Esophagus squamous epithelium (tissue), 5 donors: ENCODE results near the gene ARHGAP45. TPM values are rescaled to one million over a fixed set of nuclear protein-coding genes. Genes with fewer than 3 reads are reported as not detected.

ENCODE experiments used
- DNase-seq: peaks from one replicate; lab custom pipeline; 2025; lab: John Stamatoyannopoulos, UW
- H3K27ac ChIP-seq, 4 donors: fragments of 200-600 bp; sonication (generic); one replicate each; pipeline ENCODE4 v1.5.1; 2016 to 2019; ENCODE audit warnings: mild to moderate bottlenecking in 1 of 4
- H3K27me3 ChIP-seq, 4 donors: fragments of 200-600 bp; sonication (generic); 1 replicate in 3 of 4; 2 replicates in 1 of 4; pipeline versions ENCODE4 v1.5.1 to v1.6.0; 2017 to 2021; ENCODE audit warnings: antibody characterized with exemption in 1 of 4
- H3K36me3 ChIP-seq, 3 donors: fragments of 200-600 bp; sonication (generic); one replicate each; pipeline ENCODE4 v1.5.1; 2016 to 2019
- H3K4me1 ChIP-seq, 3 donors: fragments of 200-600 bp; sonication (generic); one replicate each; pipeline ENCODE4 v1.5.1; 2017 to 2019
- H3K4me3 ChIP-seq, 4 donors: fragments of 200-600 bp; sonication (generic); 1 replicate in 3 of 4; 2 replicates in 1 of 4; pipeline ENCODE4 v1.5.1; 2016 to 2019; ENCODE audit warnings: mild to moderate bottlenecking in 2 of 4, moderate library complexity in 1 of 4
- H3K9me3 ChIP-seq, 3 donors: fragments of 200-600 bp; sonication (generic); one replicate each; pipeline ENCODE4 v1.5.1; 2016 to 2019
- CTCF ChIP-seq, 6 experiments: fragments of 450-650 bp in 4 of 6; fragments of 200-600 bp in 2 of 6; sonication (generic) in 2 of 6; IDR thresholded peaks; one replicate each; pipeline ENCODE4 v1.5.1; 2016 to 2019; ENCODE audit warnings: antibody characterized with exemption in 6 of 6, mild to moderate bottlenecking in 4 of 6, moderate library complexity in 4 of 6
- POLR2A ChIP-seq, 4 donors: fragments of 450-650 bp; IDR thresholded peaks; one replicate each; pipeline ENCODE4 v1.6.1; 2017; ENCODE audit warnings: antibody characterized with exemption in 4 of 4, mild to moderate bottlenecking in 4 of 4, moderate library complexity in 3 of 4
- WGBS, 2 donors: methylation state at CpG; one replicate each; pipeline ENCODE4 v1.1.5; 2018; 5-methylcytosine and 5-hydroxymethylcytosine counted together
- intact Hi-C: fragments of 100-400 bp; cut with DNase I; formaldehyde crosslinking; loops from one replicate; pipeline ENCODE4 v1.15.0; 2022
- total RNA-seq, 4 donors: library from RNA; depleted of rRNA; stranded (reverse); fragments of >200 nt; gene quantifications; one replicate each; pipeline ENCODE4 v1.1.0, GENCODE V29; 2016
- donor health status: DM: yes; HTN: yes; CAD: no.

Gene ARHGAP45
- total RNA-seq, 4 donors from 2014 or later: 8.2 to 39.3 (median 12.5) TPM

- Histone ChIP-seq H3K27ac (peak overlapping the region; percentile 82 to 98 (median 92)), H3K4me1 (peaks cover 46 to 83% (median 69%) of the 10 kb centered on the region in 3 donors), H3K9me3 (peaks cover 0 to 5% (median 0%) of the 10 kb centered on the region in 3 donors), H3K27me3 (no peaks in the 10 kb centered on the region), H3K4me3 (no peak overlapping the region), H3K36me3 (peaks cover 0 to 14% (median 5%) of the 10 kb centered on the region in 3 donors)
- TF ChIP-seq POLR2A (IDR thresholded peaks at IDR 0.05): no peak
- intact Hi-C loops: no loop called here
- 63% methylated on average over 5 to 7 of the region's 7 CpGs for WGBS, 2 donors
- DNase-seq: no peak
Observed at GRCh38 chr19:1097810-1098176, 30.8 kb downstream of the ARHGAP45 start.

- Histone ChIP-seq H3K4me3 (no peak overlapping the region), H3K36me3 (peaks cover 0 to 7% (median 4%) of the 10 kb centered on the region in 3 donors), H3K9me3 (peaks cover 0 to 5% (median 0%) of the 10 kb centered on the region in 3 donors), H3K27ac (peak overlapping the region; percentile 82 to 98 (median 92)), H3K27me3 (no peaks in the 10 kb centered on the region), H3K4me1 (peaks cover 53 to 83% (median 70%) of the 10 kb centered on the region in 3 donors)
- 43 to 47% methylated on average over 14 of the region's 15 CpGs for WGBS, 2 donors
- TF ChIP-seq CTCF (IDR thresholded peaks at IDR 0.05): no peak
- no peak for TF ChIP-seq POLR2A (IDR thresholded peaks at IDR 0.05)
- no peak for DNase-seq
- intact Hi-C loops: no loop called here
Observed at GRCh38 chr19:1098177-1099051, 31.4 kb downstream of the ARHGAP45 start.

GRCh38 chr19:1101337-1101698 lies 34.4 kb downstream of the ARHGAP45 start:
- Histone ChIP-seq H3K27me3 (no peaks in the 10 kb centered on the region), H3K4me3 (peak overlapping the region in 3 of 4 donors; percentile 7 to 44 (median 11)), H3K9me3 (peaks cover 0 to 5% (median 0%) of the 10 kb centered on the region in 3 donors), H3K27ac (peak overlapping the region; percentile 89 to 99 (median 96)), H3K36me3 (peaks cover 0 to 9% (median 1%) of the 10 kb centered on the region in 3 donors), H3K4me1 (peaks cover 60 to 80% (median 68%) of the 10 kb centered on the region in 3 donors)
- no peak for DNase-seq
- TF ChIP-seq CTCF (IDR thresholded peaks at IDR 0.05) (no peak), POLR2A (IDR thresholded peaks at IDR 0.05) (no peak)
- intact Hi-C loops: loop anchor here (5.0 kb wide), 1 partner anchor 79 kb away; the partner anchor contains the start of genes RNU6-2 and TMEM259
- WGBS, 2 donors: 11% methylated on average over 9 of the region's 9 CpGs; no CpG with 5 or more reads in 1 of the 2 donors

- H3K4me1 ChIP-seq: peaks cover 70 to 90% (median 80%) of the 10 kb centered on the region in 3 donors
- 18 to 22% methylated on average over 11 to 12 of the region's 17 CpGs for WGBS, 2 donors
- H3K4me3 ChIP-seq: peak overlapping the region in 1 of 4 donors; percentile 44
- H3K9me3 ChIP-seq: peaks cover 0 to 5% (median 0%) of the 10 kb centered on the region in 3 donors
- no peak for DNase-seq
- peak overlapping the region; percentile 89 to 99 (median 96) for H3K27ac ChIP-seq
- TF ChIP-seq POLR2A (IDR thresholded peaks at IDR 0.05): no peak
- TF ChIP-seq CTCF (IDR thresholded peaks at IDR 0.05): no peak
- intact Hi-C loops: loop anchor here (5.0 kb wide), 1 partner anchor 80 kb away; the partner anchor contains the start of genes RNU6-2 and TMEM259
- peaks cover 3 to 22% (median 7%) of the 10 kb centered on the region in 3 donors for H3K36me3 ChIP-seq
- H3K27me3 ChIP-seq: no peaks in the 10 kb centered on the region
Observed at GRCh38 chr19:1102407-1103131, 35.6 kb downstream of the ARHGAP45 start.

GRCh38 chr19:1103132-1103707 lies 36.3 kb downstream of the ARHGAP45 start:
- Histone ChIP-seq H3K36me3 (peaks cover 10 to 28% (median 13%) of the 10 kb centered on the region in 3 donors), H3K9me3 (peaks cover 0 to 5% (median 0%) of the 10 kb centered on the region in 3 donors), H3K4me1 (peaks cover 64 to 89% (median 80%) of the 10 kb centered on the region in 3 donors), H3K27me3 (no peaks in the 10 kb centered on the region), H3K27ac (peak overlapping the region; percentile 89 to 99 (median 96)), H3K4me3 (peak overlapping the region in 3 of 4 donors; percentile 67 to 92 (median 76))
- intact Hi-C loops: loop anchor here (5.0 kb wide), 1 partner anchor 81 kb away; the partner anchor contains the start of genes RNU6-2 and TMEM259
- TF ChIP-seq POLR2A (IDR thresholded peaks at IDR 0.05): no peak
- TF ChIP-seq CTCF (IDR thresholded peaks at IDR 0.05): no peak
- DNase-seq: no peak
- WGBS, 2 donors: 11 to 22% methylated on average over 20 of the region's 20 CpGs
